ENCODE data around the gene GMDS.

Gene GMDS

DNA sequence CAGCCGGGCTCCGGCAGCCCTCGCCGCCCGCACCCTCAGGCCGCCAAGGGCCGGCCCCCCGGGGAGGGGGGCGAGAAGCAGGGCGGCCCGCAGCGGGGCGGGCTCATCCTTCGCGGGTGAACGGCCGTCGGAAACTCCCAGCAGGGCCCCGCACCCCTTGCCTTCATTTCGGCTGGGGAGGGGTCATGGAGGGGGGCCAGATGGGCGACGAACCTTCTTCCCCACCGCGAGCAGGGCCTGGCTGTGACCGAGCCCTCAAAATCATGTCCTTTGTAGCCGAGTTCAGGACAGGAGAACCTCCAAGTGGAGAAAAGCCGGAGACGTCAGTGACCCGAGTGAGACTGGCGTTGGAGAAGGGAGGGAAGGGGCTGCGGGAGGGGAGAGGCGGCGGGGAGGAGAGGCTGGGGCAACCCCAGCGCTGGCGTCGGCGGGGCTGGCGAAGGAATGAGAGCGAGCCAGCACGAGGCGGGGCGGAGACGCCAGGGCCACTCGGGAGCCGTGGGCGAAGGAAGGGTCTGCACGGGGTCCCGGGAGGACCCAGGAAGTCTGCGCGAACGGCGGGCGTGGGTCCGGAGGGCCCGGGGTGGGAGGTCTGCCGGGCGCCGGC is 636.3 kb downstream of the GMDS start:
- Histone ChIP-seq H4K12ac (ENCODE audit: low read depth, low read length) (no peak overlapping the region), H3K79me2 (ENCODE audit: control insufficient read depth, insufficient read depth, low read length, poor library complexity) (no peaks in the 10 kb centered on the region), H3K9ac (ENCODE audit: low read length) (no peak overlapping the region), H3K9me3 (ENCODE audit: insufficient read depth, low read depth, low read length) (peaks cover 1% of the 10 kb centered on the region), H2BK120ac (ENCODE audit: insufficient read depth, low read length, poor library complexity) (no peak overlapping the region), H3K4me2 (ENCODE audit: low read length) (peak overlapping the region; percentile 99), H3K14ac (ENCODE audit: low read length) (no peak overlapping the region), H3K27ac (ENCODE audit: low read depth, low read length) (no peak overlapping the region), H3K79me1 (ENCODE audit: low read length) (no peaks in the 10 kb centered on the region), H4K8ac (ENCODE audit: low read depth, low read length) (no peak overlapping the region), H3K4ac (ENCODE audit: low read depth, low read length) (no peak overlapping the region), H3K27me3 (ENCODE audit: insufficient read depth, low read length) (peaks cover 82% of the 10 kb centered on the region), H3K18ac (ENCODE audit: low read length) (no peak overlapping the region), H3K23ac (ENCODE audit: low read length) (no peak overlapping the region), H3K4me3 (ENCODE audit: low read depth, low read length) (peak overlapping the region; percentile 65), H3K4me1 (ENCODE audit: control insufficient read depth in 1 of 2, insufficient read depth in 2 of 2, low read length in 2 of 2) (peaks cover 30 to 34% of the 10 kb centered on the region in 2 experiments), H4K91ac (ENCODE audit: low read depth, low read length) (no peak overlapping the region), H2BK12ac (ENCODE audit: low read length) (no peak overlapping the region), H2AFZ (ENCODE audit: insufficient read depth, low read length, poor library complexity) (peak overlapping the region; percentile 25), H2BK5ac (ENCODE audit: low read depth, low read length, poor library complexity) (no peak overlapping the region), H3K36me3 (ENCODE audit: control insufficient read depth in 1 of 2, insufficient read depth in 2 of 2, low read length in 2 of 2) (no peaks in the 10 kb centered on the region), H2AK5ac (ENCODE audit: low read length) (no peak overlapping the region)
- no CpG with 5 or more reads among the region's 58 CpGs for WGBS (ENCODE audit: extremely low coverage, insufficient coverage, insufficient read length)
- peak in 1 of 2 donors; percentile 23 for DNase-seq

DNA sequence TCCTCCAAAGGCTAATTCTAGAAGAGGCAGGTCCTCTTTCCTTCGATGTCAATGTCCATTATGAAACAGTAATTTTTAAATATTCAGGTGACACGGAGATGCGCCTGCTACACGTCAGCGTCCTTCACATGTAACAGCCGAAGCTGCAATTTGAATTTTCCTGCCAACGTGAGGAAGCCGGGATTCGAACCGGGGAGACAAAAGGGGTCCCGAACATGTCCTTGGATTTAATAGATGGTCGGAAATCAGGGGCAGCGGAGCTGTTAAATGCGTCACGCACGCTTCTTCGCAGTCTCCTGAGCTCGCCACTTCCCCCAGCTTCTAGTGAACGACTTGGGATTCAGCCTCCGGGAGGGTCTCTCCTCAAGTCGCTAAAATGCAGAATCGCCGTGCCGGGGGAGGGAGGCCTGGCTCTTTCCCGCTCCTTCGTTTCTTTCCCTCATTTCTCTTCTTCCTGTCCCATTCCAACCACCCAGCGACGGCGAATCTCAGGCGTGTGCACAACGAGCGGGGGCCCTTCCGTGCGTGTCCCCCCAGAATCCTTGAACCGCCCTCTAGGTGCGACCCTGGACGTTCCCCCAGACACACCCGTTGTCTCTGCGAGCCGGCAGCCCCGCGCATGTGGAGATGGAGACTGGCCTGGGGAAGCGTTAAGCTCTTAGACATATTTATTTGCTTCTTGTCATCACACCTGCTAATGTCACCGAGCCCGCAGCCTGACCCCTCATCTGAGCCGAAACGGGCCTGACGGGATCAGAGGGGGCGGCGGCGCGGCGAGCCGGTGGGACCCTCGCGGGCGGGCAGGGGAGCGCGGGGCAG is 637.0 kb downstream of the GMDS start:
- H2AFZ ChIP-seq (ENCODE audit: insufficient read depth, low read length, poor library complexity): peak overlapping the region; percentile 23
- peak overlapping the region; percentile 99 for H3K4me2 ChIP-seq (ENCODE audit: low read length)
- no peak for DNase-seq
- no peaks in the 10 kb centered on the region for H3K79me2 ChIP-seq (ENCODE audit: control insufficient read depth, insufficient read depth, low read length, poor library complexity)
- no CpG with 5 or more reads among the region's 59 CpGs for WGBS (ENCODE audit: extremely low coverage, insufficient coverage, insufficient read length)
- peaks cover 82% of the 10 kb centered on the region for H3K27me3 ChIP-seq (ENCODE audit: insufficient read depth, low read length)
- H2AK5ac ChIP-seq (ENCODE audit: low read length): no peak overlapping the region
- no peak overlapping the region for H4K91ac ChIP-seq (ENCODE audit: low read depth, low read length)
- no peaks in the 10 kb centered on the region for H3K79me1 ChIP-seq (ENCODE audit: low read length)
- no peaks in the 10 kb centered on the region for H3K9me3 ChIP-seq (ENCODE audit: insufficient read depth, low read depth, low read length)
- H2BK5ac ChIP-seq (ENCODE audit: low read depth, low read length, poor library complexity): no peak overlapping the region
- no peak overlapping the region for H3K14ac ChIP-seq (ENCODE audit: low read length)
- no peak overlapping the region for H4K12ac ChIP-seq (ENCODE audit: low read depth, low read length)
- H3K4me1 ChIP-seq (ENCODE audit: control insufficient read depth in 1 of 2, insufficient read depth in 2 of 2, low read length in 2 of 2): peaks cover 29 to 31% of the 10 kb centered on the region in 2 experiments
- no peak overlapping the region for H3K9ac ChIP-seq (ENCODE audit: low read length)
- no peak overlapping the region for H3K4me3 ChIP-seq (ENCODE audit: low read depth, low read length)
- no peak overlapping the region for H3K18ac ChIP-seq (ENCODE audit: low read length)
- H3K36me3 ChIP-seq (ENCODE audit: control insufficient read depth in 1 of 2, insufficient read depth in 2 of 2, low read length in 2 of 2): no peaks in the 10 kb centered on the region
- no peak overlapping the region for H3K4ac ChIP-seq (ENCODE audit: low read depth, low read length)
- no peak overlapping the region for H3K27ac ChIP-seq (ENCODE audit: low read depth, low read length)
- H2BK12ac ChIP-seq (ENCODE audit: low read length): no peak overlapping the region
- no peak overlapping the region for H3K23ac ChIP-seq (ENCODE audit: low read length)
- H4K8ac ChIP-seq (ENCODE audit: low read depth, low read length): no peak overlapping the region
- no peak overlapping the region for H2BK120ac ChIP-seq (ENCODE audit: insufficient read depth, low read length, poor library complexity)

DNA sequence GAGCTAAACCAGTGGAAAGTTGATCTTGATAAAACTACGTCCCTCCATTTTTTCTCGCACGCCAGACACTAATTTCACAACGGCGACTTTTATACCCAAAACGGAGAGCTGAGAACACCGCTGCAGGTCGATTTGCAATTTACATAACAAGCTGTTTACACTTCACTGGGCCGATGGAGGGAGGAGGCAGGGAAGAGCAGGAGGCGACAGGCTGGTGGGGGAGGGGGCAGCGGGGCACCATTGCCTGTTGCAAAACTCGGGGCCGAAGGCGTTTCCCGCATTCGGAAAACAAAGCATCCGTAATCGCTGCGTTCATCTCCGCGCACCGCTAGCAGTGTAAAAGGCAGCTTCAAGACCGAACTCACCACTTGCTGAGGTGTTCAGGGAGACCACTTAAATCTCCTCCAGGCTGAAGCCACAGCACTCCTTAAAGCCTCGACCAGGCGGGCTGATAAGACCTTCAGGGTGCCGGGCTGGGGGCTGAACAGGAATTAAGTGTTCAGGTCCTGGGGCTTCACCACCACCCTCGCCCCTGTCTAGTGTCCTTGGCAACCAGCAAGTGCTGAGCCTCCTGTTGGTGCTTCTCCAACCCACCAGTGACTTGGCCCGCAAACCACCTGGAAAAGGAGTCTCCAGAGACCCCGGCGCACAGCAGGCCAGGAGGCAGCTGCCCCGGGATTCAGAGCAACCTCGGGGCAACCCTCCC is 637.7 kb downstream of the GMDS start:
- peak overlapping the region; percentile 38 for H3K4me2 ChIP-seq (ENCODE audit: low read length)
- no peak overlapping the region for H2BK5ac ChIP-seq (ENCODE audit: low read depth, low read length, poor library complexity)
- no peak overlapping the region for H3K4ac ChIP-seq (ENCODE audit: low read depth, low read length)
- no CpG with 5 or more reads among the region's 32 CpGs for WGBS (ENCODE audit: extremely low coverage, insufficient coverage, insufficient read length)
- H2BK12ac ChIP-seq (ENCODE audit: low read length): no peak overlapping the region
- H3K14ac ChIP-seq (ENCODE audit: low read length): no peak overlapping the region
- no peak overlapping the region for H3K23ac ChIP-seq (ENCODE audit: low read length)
- H4K8ac ChIP-seq (ENCODE audit: low read depth, low read length): no peak overlapping the region
- no peak overlapping the region for H3K27ac ChIP-seq (ENCODE audit: low read depth, low read length)
- peaks cover 78% of the 10 kb centered on the region for H3K27me3 ChIP-seq (ENCODE audit: insufficient read depth, low read length)
- no peaks in the 10 kb centered on the region for H3K79me2 ChIP-seq (ENCODE audit: control insufficient read depth, insufficient read depth, low read length, poor library complexity)
- H3K79me1 ChIP-seq (ENCODE audit: low read length): no peaks in the 10 kb centered on the region
- no peaks in the 10 kb centered on the region for H3K9me3 ChIP-seq (ENCODE audit: insufficient read depth, low read depth, low read length)
- H3K36me3 ChIP-seq (ENCODE audit: control insufficient read depth in 1 of 2, insufficient read depth in 2 of 2, low read length in 2 of 2): no peaks in the 10 kb centered on the region
- no peak overlapping the region for H2AK5ac ChIP-seq (ENCODE audit: low read length)
- peaks cover 29 to 31% of the 10 kb centered on the region in 2 experiments for H3K4me1 ChIP-seq (ENCODE audit: control insufficient read depth in 1 of 2, insufficient read depth in 2 of 2, low read length in 2 of 2)
- H2AFZ ChIP-seq (ENCODE audit: insufficient read depth, low read length, poor library complexity): peak overlapping the region; percentile 23
- H4K91ac ChIP-seq (ENCODE audit: low read depth, low read length): no peak overlapping the region
- no peak overlapping the region for H3K18ac ChIP-seq (ENCODE audit: low read length)
- no peak overlapping the region for H3K4me3 ChIP-seq (ENCODE audit: low read depth, low read length)
- H3K9ac ChIP-seq (ENCODE audit: low read length): peak overlapping the region; percentile 50
- peak; percentile 89 to 94 for DNase-seq
- no peak overlapping the region for H2BK120ac ChIP-seq (ENCODE audit: insufficient read depth, low read length, poor library complexity)
- H4K12ac ChIP-seq (ENCODE audit: low read depth, low read length): no peak overlapping the region

DNA sequence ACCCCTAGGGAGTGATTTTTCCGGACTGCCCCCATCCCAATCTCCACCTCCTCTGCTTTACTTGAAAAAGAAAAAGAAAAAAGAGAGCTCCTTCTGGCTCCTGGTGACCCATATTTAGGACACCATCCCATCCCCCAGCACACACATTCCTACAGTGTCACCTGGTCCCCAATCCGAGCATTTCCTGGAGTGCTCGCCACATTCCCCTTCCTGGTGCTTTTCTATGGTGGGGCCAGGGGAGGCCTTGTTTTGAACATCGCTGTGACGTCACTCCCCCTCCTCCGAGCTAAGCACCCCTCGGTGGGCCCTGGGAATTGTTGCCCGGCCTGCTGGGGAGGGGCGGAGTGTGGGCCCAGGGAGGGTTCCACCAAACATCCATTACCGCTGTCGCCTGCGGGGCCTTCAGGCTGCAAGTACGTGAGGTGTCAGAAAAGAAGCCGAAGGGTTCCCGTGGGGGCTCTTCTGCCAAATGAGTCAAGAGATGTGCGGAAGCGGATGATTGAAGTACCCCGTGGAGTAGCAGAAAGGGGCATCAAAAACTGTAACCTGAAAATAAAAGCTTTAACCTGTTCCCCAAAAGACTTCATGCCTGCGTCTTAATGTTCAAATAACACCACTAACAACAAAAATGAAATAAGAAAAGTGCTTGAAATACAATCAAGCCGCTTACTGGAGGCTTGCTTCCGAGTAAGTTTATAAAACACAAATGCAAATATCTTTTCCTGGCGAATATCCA is 638.5 kb downstream of the GMDS start:
- Histone ChIP-seq H4K8ac (ENCODE audit: low read depth, low read length) (no peak overlapping the region), H2BK12ac (ENCODE audit: low read length) (no peak overlapping the region), H3K4me2 (ENCODE audit: low read length) (peak overlapping the region; percentile 24), H2BK120ac (ENCODE audit: insufficient read depth, low read length, poor library complexity) (no peak overlapping the region), H3K27me3 (ENCODE audit: insufficient read depth, low read length) (peaks cover 74% of the 10 kb centered on the region), H3K9ac (ENCODE audit: low read length) (no peak overlapping the region), H3K36me3 (ENCODE audit: control insufficient read depth in 1 of 2, insufficient read depth in 2 of 2, low read length in 2 of 2) (no peaks in the 10 kb centered on the region), H3K79me1 (ENCODE audit: low read length) (no peaks in the 10 kb centered on the region), H2AK5ac (ENCODE audit: low read length) (no peak overlapping the region), H3K18ac (ENCODE audit: low read length) (no peak overlapping the region), H3K79me2 (ENCODE audit: control insufficient read depth, insufficient read depth, low read length, poor library complexity) (no peaks in the 10 kb centered on the region), H4K91ac (ENCODE audit: low read depth, low read length) (no peak overlapping the region), H2BK5ac (ENCODE audit: low read depth, low read length, poor library complexity) (no peak overlapping the region), H3K4me1 (ENCODE audit: control insufficient read depth in 1 of 2, insufficient read depth in 2 of 2, low read length in 2 of 2) (peaks cover 29 to 31% of the 10 kb centered on the region in 2 experiments), H2AFZ (ENCODE audit: insufficient read depth, low read length, poor library complexity) (no peak overlapping the region), H3K14ac (ENCODE audit: low read length) (no peak overlapping the region), H3K23ac (ENCODE audit: low read length) (no peak overlapping the region), H3K27ac (ENCODE audit: low read depth, low read length) (no peak overlapping the region), H3K4ac (ENCODE audit: low read depth, low read length) (no peak overlapping the region), H3K4me3 (ENCODE audit: low read depth, low read length) (no peak overlapping the region), H4K12ac (ENCODE audit: low read depth, low read length) (no peak overlapping the region), H3K9me3 (ENCODE audit: insufficient read depth, low read depth, low read length) (peaks cover 2% of the 10 kb centered on the region)
- DNase-seq: peak in 1 of 2 donors; percentile 32
- WGBS (ENCODE audit: extremely low coverage, insufficient coverage, insufficient read length): no CpG with 5 or more reads among the region's 22 CpGs
